CD8-positive, alpha-beta memory T cell (primary cell): ENCODE results near the gene ZNF182. TPM values are rescaled to one million over a fixed set of nuclear protein-coding genes. Genes with fewer than 3 reads are reported as not detected.
"Not testable (repeated sequence)": the region's sequence is repeated elsewhere in the genome, so short reads cannot be mapped to it uniquely, and the experiment has no call there.

Experiments
- CTCF ChIA-PET: fragments of 350-600 bp; sonication (Branson Sonifier 250); formaldehyde crosslinking; loops from one replicate; lab custom pipeline; 2021; ENCODE audit warnings: antibody characterized with exemption; lab: Charles Lee
- POLR2A ChIA-PET: fragments of 350-600 bp; sonication (Branson Sonifier 250); formaldehyde crosslinking; loops from one replicate; lab custom pipeline; 2021; ENCODE audit warnings: antibody characterized with exemption; lab: Charles Lee
- DNase-seq, 5 donors: peaks; one replicate each; pipeline versions ENCODE4 v3.0.0 to v3.0.0-alpha.2; 2020 to 2022; ENCODE audit warnings: mixed read lengths in 1 of 5
- H3K27ac ChIP-seq: one replicate; pipeline ENCODE4 v1.7.0; 2013; ENCODE audit warnings: low read depth, mild to moderate bottlenecking, low read length, moderate library complexity
- H3K27me3 ChIP-seq: 2 replicates; pipeline ENCODE4 v1.7.0; 2013; ENCODE audit warnings: low read length, mild to moderate bottlenecking; ENCODE audit not compliant: insufficient read depth, poor library complexity, severe bottlenecking
- H3K36me3 ChIP-seq: 2 replicates; pipeline ENCODE4 v1.7.0; 2013; ENCODE audit warnings: mild to moderate bottlenecking, low read length, moderate library complexity; ENCODE audit not compliant: insufficient read depth
- H3K4me1 ChIP-seq: 2 replicates; pipeline ENCODE4 v1.7.0; 2013; ENCODE audit warnings: mild to moderate bottlenecking, low read length, moderate library complexity; ENCODE audit not compliant: insufficient read depth
- H3K4me3 ChIP-seq: 2 replicates; pipeline ENCODE4 v1.7.0; 2013; ENCODE audit warnings: mild to moderate bottlenecking, low read length
- H3K9me3 ChIP-seq: 2 replicates; pipeline ENCODE4 v1.7.0; 2013; ENCODE audit warnings: mild to moderate bottlenecking, low read length
- H3K27ac Mint-ChIP-seq, 8 donors: one replicate each; pipeline ENCODE4 v1.8.0; 2020 to 2021; ENCODE audit warnings: mixed read lengths in 8 of 8, mild to moderate bottlenecking in 6 of 8, inconsistent platforms in 3 of 8, moderate library complexity in 3 of 8
- H3K27me3 Mint-ChIP-seq, 2 donors: one replicate each; pipeline ENCODE4 v1.8.0; 2020 to 2021; ENCODE audit warnings: mixed read lengths in 2 of 2, mild to moderate bottlenecking in 1 of 2, moderate library complexity in 1 of 2
- H3K36me3 Mint-ChIP-seq, 3 donors: one replicate each; pipeline ENCODE4 v1.8.0; 2020 to 2021; ENCODE audit warnings: mixed read lengths in 3 of 3, inconsistent platforms in 1 of 3, mild to moderate bottlenecking in 1 of 3
- H3K4me1 Mint-ChIP-seq, 3 donors: one replicate each; pipeline ENCODE4 v1.8.0; 2020 to 2021; ENCODE audit warnings: mixed read lengths in 3 of 3, inconsistent platforms in 1 of 3, mild to moderate bottlenecking in 1 of 3
- H3K4me3 Mint-ChIP-seq, 7 donors: one replicate each; pipeline ENCODE4 v1.8.0; 2020 to 2021; ENCODE audit warnings: mixed read lengths in 7 of 7, mild to moderate bottlenecking in 6 of 7, moderate library complexity in 4 of 7, inconsistent platforms in 2 of 7
- H3K9me3 Mint-ChIP-seq, 5 donors: one replicate each; pipeline ENCODE4 v1.8.0; 2020 to 2022; ENCODE audit warnings: mixed read lengths in 5 of 5, mild to moderate bottlenecking in 3 of 5, moderate library complexity in 2 of 5, inconsistent platforms in 1 of 5
- polyA plus RNA-seq: library from polyadenylated mRNA; unstranded; fragments of 300-500 nt; fragmentation: Illumina TruSeq; gene quantifications from one replicate; pipeline ENCODE4 v1.2.3, GENCODE V29; 2021
- total RNA-seq, 2 experiments: library from RNA; stranded (reverse); gene quantifications; one replicate each; pipeline ENCODE4 v1.2.3, GENCODE V29; 2021

The ZNF182 gene
- total and polyA plus RNA-seq, 3 experiments from 2014 or later = 6.5 to 6.9 (median 6.9) TPM

- DNase-seq, H3K4me3 Mint-ChIP-seq, H3K27ac ChIP-seq, H3K9me3 ChIP-seq, H3K36me3 Mint-ChIP-seq, H3K4me3 ChIP-seq, H3K27me3 Mint-ChIP-seq, H3K9me3 Mint-ChIP-seq, H3K36me3 ChIP-seq, H3K4me1 ChIP-seq, H3K27me3 ChIP-seq, POLR2A ChIA-PET, H3K27ac Mint-ChIP-seq, CTCF ChIA-PET: not testable (repeated sequence)
- H3K4me1 Mint-ChIP-seq = peaks cover 7 to 16% (median 15%) of the 10 kb centered on the region in 3 donors
These were observed 16.1 kb upstream of the ZNF182 start for GRCh38 chrX:48019892-48020291.

- CTCF ChIA-PET, H3K27ac Mint-ChIP-seq, H3K36me3 Mint-ChIP-seq, H3K9me3 Mint-ChIP-seq, H3K4me3 Mint-ChIP-seq, H3K27me3 Mint-ChIP-seq, DNase-seq, H3K4me3 ChIP-seq, H3K9me3 ChIP-seq, H3K4me1 ChIP-seq, H3K27me3 ChIP-seq, H3K27ac ChIP-seq, H3K36me3 ChIP-seq, POLR2A ChIA-PET: not testable (repeated sequence)
- H3K4me1 Mint-ChIP-seq = peaks cover 7 to 15% (median 15%) of the 10 kb centered on the region in 3 donors
These were observed 13.0 kb upstream of the ZNF182 start for GRCh38 chrX:48016583-48017310.

GRCh38 chrX:48009445-48009960 lies 5.7 kb upstream of the ZNF182 start:
- H3K9me3 Mint-ChIP-seq, H3K36me3 ChIP-seq, H3K27ac Mint-ChIP-seq, H3K4me3 Mint-ChIP-seq, H3K27ac ChIP-seq, POLR2A ChIA-PET, H3K4me3 ChIP-seq, H3K9me3 ChIP-seq, H3K36me3 Mint-ChIP-seq, H3K27me3 ChIP-seq, DNase-seq, H3K4me1 ChIP-seq, CTCF ChIA-PET, H3K4me1 Mint-ChIP-seq, H3K27me3 Mint-ChIP-seq: not testable (repeated sequence)

DNA sequence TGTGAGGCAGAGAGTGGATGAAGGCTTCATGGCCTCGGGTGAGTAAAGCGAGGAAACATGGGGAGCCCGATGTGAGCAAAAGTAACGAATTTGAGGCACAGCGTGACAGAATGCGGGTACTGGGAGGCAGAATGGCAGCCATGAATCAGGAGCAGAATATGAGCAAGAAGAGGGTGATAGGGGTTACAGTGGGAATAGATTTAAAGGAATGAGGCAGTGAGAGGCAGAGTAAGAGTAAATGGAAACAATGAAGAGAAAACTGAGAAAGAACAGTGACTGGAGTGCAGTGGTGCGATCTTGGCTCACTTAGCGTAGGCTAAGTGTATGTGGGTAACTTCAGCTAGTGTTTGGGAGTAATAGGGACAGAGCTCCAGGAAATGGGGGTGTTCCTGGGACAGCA lies 2.9 kb upstream of the ZNF182 start, which contains the start of gene SPACA5:
Gene SPACA5, plus strand, starts transcription at position 301 of the 400 bp plus-strand sequence. CDS start 815 bp downstream, outside the sequence.
- peaks cover 14 to 25% (median 17%) of the 10 kb centered on the region in 3 donors for H3K4me1 Mint-ChIP-seq
- H3K27me3 ChIP-seq, H3K27me3 Mint-ChIP-seq, H3K27ac Mint-ChIP-seq, POLR2A ChIA-PET, DNase-seq, H3K9me3 ChIP-seq, H3K27ac ChIP-seq, H3K36me3 ChIP-seq, H3K4me3 ChIP-seq, H3K4me1 ChIP-seq, H3K9me3 Mint-ChIP-seq, CTCF ChIA-PET, H3K36me3 Mint-ChIP-seq: not testable (repeated sequence)
- peak within 1 kb of the TSS in 1 of 7 donors; percentile 14 for H3K4me3 Mint-ChIP-seq

DNA sequence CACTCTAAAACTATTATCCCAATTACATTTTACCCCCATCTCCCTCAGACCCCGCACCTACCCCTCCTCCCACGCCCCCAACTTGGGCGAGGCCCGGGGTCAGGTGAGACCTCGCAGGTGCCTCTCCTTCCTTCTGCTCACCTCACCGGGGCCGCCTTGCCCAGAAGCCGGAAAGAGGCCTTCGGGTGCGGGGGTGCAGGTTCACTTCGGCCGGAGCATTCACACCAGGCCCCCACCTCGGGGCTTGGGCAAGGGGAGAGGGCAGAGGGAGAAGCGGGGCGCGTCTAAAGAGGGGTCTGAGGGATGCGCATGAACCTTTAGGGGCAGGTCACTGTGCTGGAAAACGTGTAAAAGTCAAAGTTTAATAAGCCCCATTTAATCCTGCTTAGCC lies 427 bp downstream of the ZNF182 start:
- Mint-ChIP-seq H3K36me3 (peaks cover 0 to 28% (median 2%) of the 10 kb centered on the region in 3 donors), H3K9me3 (no peaks in the 10 kb centered on the region), H3K27ac (peak overlapping the region; percentile 77 to 100 (median 96)), H3K4me3 (peak overlapping the region; percentile 89 to 99 (median 96)), H3K27me3 (peaks cover 0 to 4% of the 10 kb centered on the region in 2 donors), H3K4me1 (peaks cover 23 to 38% (median 32%) of the 10 kb centered on the region in 3 donors)
- H3K9me3 ChIP-seq = no peaks in the 10 kb centered on the region
- H3K27ac ChIP-seq = peak overlapping the region; percentile 76
- no peaks in the 10 kb centered on the region for H3K27me3 ChIP-seq
- ChIA-PET CTCF (no interaction called here), POLR2A (interaction anchor here (1.0 kb wide), 1 partner anchor 18 kb away, joined by 3 read pairs; no protein-coding TSS in a partner anchor)
- no peaks in the 10 kb centered on the region for H3K36me3 ChIP-seq
- peaks cover 6% of the 10 kb centered on the region for H3K4me1 ChIP-seq
- peak overlapping the region; percentile 77 for H3K4me3 ChIP-seq
- peak in 1 of 5 donors; percentile 5 for DNase-seq

DNA sequence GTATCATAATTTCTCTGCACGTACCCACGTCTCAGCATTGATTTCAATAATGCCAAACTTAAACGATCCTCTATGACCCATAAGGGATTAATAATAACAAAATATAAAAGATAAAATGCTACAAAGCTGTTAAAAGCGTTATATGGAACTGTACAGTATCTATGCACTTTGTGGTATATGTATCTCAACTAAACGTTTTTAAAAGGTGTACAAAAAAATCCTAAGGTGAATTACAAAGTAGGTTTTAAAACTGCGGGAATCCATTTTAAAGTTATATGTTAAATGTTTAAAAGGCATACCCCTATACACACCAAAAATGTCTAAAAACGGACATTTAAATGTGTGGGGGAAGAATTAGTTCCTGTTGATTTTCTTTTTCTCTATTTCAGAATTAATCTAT lies 860 bp downstream of the ZNF182 start:
- peak overlapping the region in 6 of 7 donors; percentile 61 to 99 (median 96) for H3K4me3 Mint-ChIP-seq
- DNase-seq = no peak
- H3K4me1 ChIP-seq = peaks cover 6% of the 10 kb centered on the region
- H3K9me3 Mint-ChIP-seq = no peaks in the 10 kb centered on the region
- peaks cover 25 to 38% (median 32%) of the 10 kb centered on the region in 3 donors for H3K4me1 Mint-ChIP-seq
- H3K36me3 Mint-ChIP-seq = peaks cover 0 to 31% (median 2%) of the 10 kb centered on the region in 3 donors
- H3K27ac ChIP-seq = peak overlapping the region; percentile 76
- H3K4me3 ChIP-seq = peak overlapping the region; percentile 77
- ChIA-PET POLR2A (interaction anchor here (1.0 kb wide), 1 partner anchor 18 kb away, joined by 3 read pairs; no protein-coding TSS in a partner anchor), CTCF (no interaction called here)
- peaks cover 0 to 4% of the 10 kb centered on the region in 2 donors for H3K27me3 Mint-ChIP-seq
- no peaks in the 10 kb centered on the region for H3K27me3 ChIP-seq
- no peaks in the 10 kb centered on the region for H3K9me3 ChIP-seq
- H3K36me3 ChIP-seq = no peaks in the 10 kb centered on the region
- peak overlapping the region in 3 of 8 donors; percentile 64 to 97 (median 77) for H3K27ac Mint-ChIP-seq

DNA sequence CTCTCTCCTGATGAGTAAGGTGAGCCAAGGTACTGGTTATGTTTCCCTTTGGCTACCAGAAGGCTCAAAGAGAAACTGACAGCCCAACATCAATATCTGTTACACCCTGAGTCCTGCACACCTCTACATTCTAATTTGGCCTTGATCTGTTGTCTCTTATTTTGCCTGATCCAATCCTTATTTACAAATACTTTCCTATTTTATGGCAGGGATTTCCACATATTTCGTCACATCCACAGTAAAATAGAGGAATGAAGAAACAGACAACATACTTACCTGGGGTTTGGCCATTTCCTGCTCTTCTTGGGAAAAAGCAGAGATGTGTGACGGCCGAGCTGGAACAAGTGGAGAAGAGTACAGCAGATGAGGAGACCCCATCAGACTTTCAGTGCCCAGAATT lies 1.5 kb downstream of the ZNF182 start:
- H3K27ac Mint-ChIP-seq = peak overlapping the region in 7 of 8 donors; percentile 9 to 67 (median 52)

DNA sequence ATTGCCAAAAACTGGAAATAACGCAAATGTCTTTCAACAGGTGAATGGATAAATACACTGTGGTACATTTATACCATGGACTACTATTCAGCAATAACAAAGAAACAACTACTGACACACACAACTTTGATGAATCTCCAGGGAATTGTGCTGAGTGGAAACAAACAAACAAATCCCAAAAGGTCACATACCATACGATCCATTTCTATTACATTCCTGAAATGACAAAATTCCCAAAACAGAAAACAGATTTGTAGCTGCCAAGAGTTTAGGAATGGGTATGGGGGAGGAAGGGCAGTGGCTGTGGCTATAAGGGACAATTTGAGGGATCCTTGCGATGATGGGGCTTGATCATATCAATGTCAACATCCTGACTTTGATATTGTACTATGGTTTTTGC lies 2.5 kb downstream of the ZNF182 start:
- H3K27ac Mint-ChIP-seq = peak overlapping the region in 4 of 8 donors; percentile 9 to 50 (median 26)
- H3K36me3 Mint-ChIP-seq = peaks cover 2 to 41% (median 3%) of the 10 kb centered on the region in 3 donors
- H3K9me3 Mint-ChIP-seq = peaks cover 0 to under 1% (median 0%) of the 10 kb centered on the region in 5 donors
- ChIA-PET CTCF (no interaction called here), POLR2A (no interaction called here)
- Histone ChIP-seq H3K36me3 (no peaks in the 10 kb centered on the region), H3K4me3 (no peak overlapping the region), H3K4me1 (peaks cover 6% of the 10 kb centered on the region), H3K9me3 (no peaks in the 10 kb centered on the region), H3K27ac (no peak overlapping the region), H3K27me3 (no peaks in the 10 kb centered on the region)
- H3K27me3 Mint-ChIP-seq = peaks cover 0 to 4% of the 10 kb centered on the region in 2 donors
- peak overlapping the region in 5 of 7 donors; percentile 3 to 65 (median 7) for H3K4me3 Mint-ChIP-seq
- no peak for DNase-seq
- H3K4me1 Mint-ChIP-seq = peaks cover 25 to 38% (median 32%) of the 10 kb centered on the region in 3 donors

More for the DNA sequence above, 1.5 kb downstream of the ZNF182 start:
- H3K36me3 ChIP-seq = no peaks in the 10 kb centered on the region
- peaks cover 25 to 38% (median 32%) of the 10 kb centered on the region in 3 donors for H3K4me1 Mint-ChIP-seq
- DNase-seq = no peak
- POLR2A ChIA-PET = interaction anchor here (1.0 kb wide), 1 partner anchor 19 kb away, joined by 3 read pairs; no protein-coding TSS in a partner anchor
- no peak overlapping the region for H3K27ac ChIP-seq
- CTCF ChIA-PET = no interaction called here
- no peaks in the 10 kb centered on the region for H3K9me3 Mint-ChIP-seq
- H3K36me3 Mint-ChIP-seq = peaks cover 0 to 33% (median 2%) of the 10 kb centered on the region in 3 donors
- no peak overlapping the region for H3K4me3 ChIP-seq
- peaks cover 6% of the 10 kb centered on the region for H3K4me1 ChIP-seq
- no peaks in the 10 kb centered on the region for H3K9me3 ChIP-seq
- H3K4me3 Mint-ChIP-seq = peak overlapping the region; percentile 29 to 75 (median 56)
- peaks cover 0 to 4% of the 10 kb centered on the region in 2 donors for H3K27me3 Mint-ChIP-seq
- H3K27me3 ChIP-seq = no peaks in the 10 kb centered on the region
